NCI-H526 (cell line): Measurements from ENCODE around the gene KCNJ6.
A peak's percentile ranks its signal among the peaks of the same experiment; 100 is the strongest.

Source experiments
- DNase-seq, 2 experiments: peaks; one replicate each; lab custom pipeline; 2025; lab: John Stamatoyannopoulos, UW

KCNJ6 gene

DNA sequence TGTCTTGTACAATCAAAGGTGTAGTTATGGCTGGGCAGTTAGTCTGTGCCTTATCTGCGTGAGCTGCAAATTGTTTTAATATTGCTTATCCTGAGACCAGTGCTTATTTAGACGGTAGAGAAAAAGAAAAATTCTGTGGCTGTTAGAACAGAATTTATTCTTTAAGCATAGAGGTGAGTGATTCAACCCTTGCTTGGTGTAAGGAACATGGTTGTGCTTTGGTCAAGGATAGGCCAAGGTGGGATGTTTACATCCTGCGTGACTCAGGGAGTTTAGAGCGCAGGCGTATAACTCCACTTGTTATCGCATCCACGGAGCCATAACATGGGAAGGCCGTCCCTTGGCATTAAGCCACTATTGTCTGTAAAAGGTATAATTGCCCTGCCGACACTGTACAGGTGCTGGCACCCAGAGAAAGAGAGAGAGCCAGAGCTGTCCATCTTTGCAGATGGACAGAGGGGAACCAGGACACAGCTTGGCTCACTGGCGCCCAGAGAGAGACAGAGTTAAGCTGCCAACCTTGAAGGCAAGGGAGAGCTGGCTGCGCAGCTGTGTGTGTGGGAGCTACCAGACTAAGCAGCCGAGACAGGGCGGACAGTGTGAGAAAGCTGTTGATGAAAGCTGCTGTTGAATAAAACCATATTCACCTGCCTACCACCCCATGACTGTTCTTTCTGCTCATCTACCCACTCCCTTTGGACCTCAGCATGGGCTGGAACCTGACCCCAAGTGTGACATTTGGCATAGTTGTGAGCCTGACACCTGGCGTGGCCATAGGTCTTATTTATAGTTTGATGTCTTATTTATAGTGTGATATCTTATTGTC lies 349.3 kb downstream of the KCNJ6 start:
- no peak for DNase-seq

GRCh38 chr21:37565530-37566223 lies 350.6 kb downstream of the KCNJ6 start:
- DNase-seq, result peak in 1 of 2 experiments; percentile 43

DNA sequence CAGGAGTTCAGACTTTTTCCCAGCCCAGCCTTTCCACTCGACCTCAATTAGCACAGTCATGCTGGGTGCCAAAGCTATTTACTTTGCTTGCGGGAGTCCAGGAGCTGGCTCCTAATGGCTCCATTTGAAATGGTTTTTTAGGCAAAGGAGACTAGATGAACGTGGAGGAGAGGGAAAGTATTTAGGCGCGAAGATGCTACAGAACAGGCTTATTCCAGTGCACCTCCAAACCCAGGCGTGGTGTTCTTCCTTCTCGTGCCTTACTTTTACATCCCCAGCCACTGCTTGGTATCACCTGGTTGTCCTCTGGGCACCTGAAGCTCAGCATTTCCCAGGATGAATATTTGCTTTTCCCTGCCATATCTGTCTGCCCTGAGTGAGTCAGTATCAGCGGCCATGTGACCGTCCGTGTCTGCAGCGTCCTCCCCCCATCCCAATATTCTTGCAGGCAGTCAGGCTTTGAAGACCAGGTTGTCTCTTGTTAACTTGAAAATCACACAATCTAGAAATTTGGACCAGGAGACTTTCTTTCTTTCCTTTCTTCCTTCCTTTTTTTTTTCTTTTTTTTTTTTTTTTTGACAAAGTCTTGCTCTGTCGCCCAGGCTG lies 351.2 kb downstream of the KCNJ6 start:
- DNase-seq, result no peak

GRCh38 chr21:37564341-37564923 lies 351.8 kb downstream of the KCNJ6 start:
- DNase-seq, result peak; percentile 59 to 67

GRCh38 chr21:37563641-37564340 lies 352.5 kb downstream of the KCNJ6 start:
- peak; percentile 73 to 96 for DNase-seq

DNA sequence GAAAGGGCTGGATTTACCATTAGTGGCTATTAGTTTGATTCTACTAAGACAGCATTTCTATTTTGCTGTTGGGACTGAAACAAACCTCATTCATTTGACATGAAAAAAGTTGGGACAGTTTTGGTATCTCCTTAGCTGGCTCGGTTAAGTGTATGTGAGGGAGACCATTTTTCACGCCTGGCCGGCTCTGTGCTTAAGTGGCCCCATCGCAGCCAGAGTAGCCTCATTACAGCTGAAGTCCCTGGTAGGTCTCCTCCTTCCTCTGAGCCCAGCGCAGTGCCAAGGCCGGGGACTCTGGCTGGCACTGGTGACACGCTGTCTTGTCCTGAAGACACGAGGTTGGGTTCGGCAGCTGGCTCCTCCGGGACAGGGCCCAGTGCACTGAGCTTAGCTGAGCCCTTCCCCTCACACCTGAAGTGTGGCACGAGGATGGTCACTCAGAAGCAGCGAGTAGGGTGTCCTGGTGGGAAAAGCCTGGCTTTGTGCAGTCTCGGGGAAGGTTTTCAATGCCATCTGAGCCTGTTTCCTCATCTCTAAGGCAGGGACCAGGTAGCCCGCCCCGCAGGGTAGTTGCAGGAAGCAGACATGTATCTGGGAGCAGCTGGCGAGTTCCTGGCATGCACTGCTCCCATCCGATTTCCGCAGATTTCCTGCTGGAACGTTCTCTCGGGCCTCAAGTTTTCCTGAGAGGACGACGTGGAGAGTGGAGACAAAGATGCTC lies 353.2 kb downstream of the KCNJ6 start:
- peak in 1 of 2 experiments; percentile 66 for DNase-seq

DNA sequence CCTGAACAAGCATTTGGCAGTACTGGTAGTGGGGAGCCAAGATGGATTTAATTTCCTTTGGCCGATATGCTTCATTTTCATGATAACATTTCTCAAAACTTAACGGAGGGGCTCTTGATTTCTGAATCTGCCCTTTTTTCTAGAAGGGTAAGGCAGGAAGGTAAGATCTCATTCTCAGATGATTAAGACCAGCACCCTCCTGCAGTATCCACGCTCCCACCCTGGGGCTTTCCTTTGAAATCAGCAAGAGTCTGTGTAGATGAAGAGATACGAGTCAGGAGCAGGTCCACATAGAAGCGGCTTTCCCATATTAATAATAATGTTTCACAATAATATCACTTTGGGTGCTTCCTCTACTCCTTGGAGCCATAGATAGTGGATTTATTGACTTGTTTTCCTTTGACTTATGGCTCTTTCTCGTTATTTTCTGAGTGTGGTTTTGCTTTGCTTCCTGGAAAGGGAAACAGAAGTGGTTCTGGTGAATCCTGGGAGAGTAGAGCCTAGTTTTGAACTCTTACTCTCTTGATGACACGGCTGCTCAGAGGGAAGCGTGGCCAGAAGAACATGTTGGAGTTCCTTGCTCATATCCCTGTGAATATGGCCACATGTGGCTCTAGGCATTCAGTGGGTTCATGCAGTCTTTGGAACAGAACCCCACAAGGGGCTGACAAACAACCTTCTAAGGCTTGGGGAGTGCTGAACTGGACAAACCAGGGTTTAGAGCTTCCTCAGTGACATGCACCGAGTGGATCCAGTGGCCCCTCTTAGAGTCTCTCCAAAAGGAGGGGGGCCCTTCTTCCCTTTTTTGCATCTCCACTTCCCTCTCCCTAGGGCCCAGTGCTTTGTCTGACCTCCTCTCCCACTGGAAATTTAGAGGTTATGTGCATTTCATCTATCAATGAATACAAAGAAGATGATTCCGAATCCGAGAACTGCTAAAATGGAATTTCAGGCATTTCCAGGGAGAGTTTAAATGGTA lies 354.0 kb downstream of the KCNJ6 start:
- DNase-seq, result no peak

DNA sequence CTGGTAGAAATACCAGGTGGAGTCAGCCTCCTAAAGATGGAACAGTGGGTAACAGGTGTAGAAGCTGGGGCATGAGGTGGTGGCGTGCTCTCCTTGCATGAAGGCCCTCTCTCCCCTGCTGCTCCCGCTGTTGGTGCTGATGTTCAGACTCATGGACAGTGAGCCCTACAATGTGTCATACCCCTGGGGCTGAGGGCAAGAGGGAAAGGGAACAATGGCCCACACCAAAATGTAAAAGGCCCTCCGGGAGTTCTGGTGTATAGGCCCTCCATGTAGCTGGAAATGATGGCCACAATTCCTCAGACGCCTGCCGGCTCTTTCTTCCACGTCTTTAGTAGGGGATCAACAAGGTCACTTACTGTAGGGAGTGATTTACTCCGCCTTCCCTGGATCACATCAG lies 354.8 kb downstream of the KCNJ6 start:
- DNase-seq, result no peak

DNA sequence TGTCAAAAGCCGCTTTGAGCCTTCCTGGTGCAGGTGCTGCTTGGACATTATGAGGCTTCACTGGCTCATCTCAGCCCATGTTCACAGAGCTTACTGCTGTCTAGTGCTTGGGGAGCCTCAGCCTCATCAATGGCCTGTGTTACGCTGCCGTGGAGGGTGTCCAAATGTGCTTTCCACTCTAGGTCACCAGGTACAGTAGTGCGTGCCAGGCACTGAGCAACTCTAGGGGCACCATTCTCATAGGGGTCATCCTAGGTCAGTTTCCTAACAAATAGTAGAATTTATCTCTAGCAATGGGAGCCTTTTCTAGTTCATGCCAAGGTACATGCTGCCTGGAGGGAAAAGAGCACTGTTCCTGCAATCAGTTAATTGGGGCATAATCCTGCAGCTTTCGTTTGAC lies 355.9 kb downstream of the KCNJ6 start:
- no peak for DNase-seq

GRCh38 chr21:37558676-37559211 lies 357.5 kb downstream of the KCNJ6 start:
- no peak for DNase-seq
